Tibial nerve (tissue), 4 donors: ENCODE data around the gene TFG. TPM values are rescaled to one million over a fixed set of nuclear protein-coding genes. Genes with fewer than 3 reads are reported as not detected.

ENCODE experiments used
- DNase-seq, 2 donors: peaks; one replicate each; pipeline ENCODE4 v3.0.0-alpha.2; 2019; ENCODE audit warnings: low spot score in 2 of 2
- H3K27ac ChIP-seq, 4 donors: fragments of 200-600 bp; sonication (generic) in 3 of 4; one replicate each; pipeline ENCODE4 v1.5.1; 2017 to 2019; ENCODE audit warnings: mild to moderate bottlenecking in 1 of 4
- H3K27me3 ChIP-seq, 2 donors: fragments of 200-600 bp; sonication (generic) in 1 of 2; one replicate each; pipeline versions ENCODE4 v1.5.1 to v1.6.0; 2017 to 2019
- H3K36me3 ChIP-seq, 3 donors: fragments of 200-600 bp; sonication (generic); one replicate each; pipeline ENCODE4 v1.5.1; 2018 to 2019
- H3K4me1 ChIP-seq, 4 donors: fragments of 200-600 bp; sonication (generic) in 3 of 4; one replicate each; pipeline ENCODE4 v1.5.1; 2017 to 2019
- H3K4me3 ChIP-seq, 4 donors: fragments of 200-600 bp; sonication (generic) in 3 of 4; one replicate each; pipeline ENCODE4 v1.5.1; 2017 to 2019; ENCODE audit warnings: mild to moderate bottlenecking in 1 of 4, moderate library complexity in 1 of 4
- H3K9me3 ChIP-seq, 4 donors: fragments of 200-600 bp; sonication (generic) in 3 of 4; one replicate each; pipeline ENCODE4 v1.5.1; 2017 to 2019
- EP300 ChIP-seq, 2 donors: sonication (generic); formaldehyde crosslinking; IDR thresholded peaks; one replicate each; pipeline ENCODE4 v1.6.1; 2017; ENCODE audit warnings: antibody characterized with exemption in 2 of 2, mild to moderate bottlenecking in 1 of 2
- POLR2A ChIP-seq, 2 donors: fragments of 450-650 bp; IDR thresholded peaks; one replicate each; pipeline ENCODE4 v1.6.1; 2017; ENCODE audit warnings: antibody characterized with exemption in 2 of 2, mild to moderate bottlenecking in 2 of 2, moderate library complexity in 2 of 2
- WGBS, 2 donors: methylation state at CpG; one replicate each; pipeline ENCODE4 v1.1.5; 2018; 5-methylcytosine and 5-hydroxymethylcytosine counted together
- total RNA-seq, 4 donors: library from RNA; depleted of rRNA; stranded (reverse); fragments of >200 nt; gene quantifications; one replicate each; pipeline ENCODE4 v1.1.0, GENCODE V29; 2016
- TF ChIP-seq, protein P1 (sequence below), 5 experiments: fragments of 200-600 bp in 3 of 5; fragments of 450-650 bp in 2 of 5; sonication (generic) in 3 of 5; IDR thresholded peaks; one replicate each; pipeline ENCODE4 v1.5.1; 2016 to 2019; ENCODE audit warnings: antibody characterized with exemption in 5 of 5, mild to moderate bottlenecking in 3 of 5, moderate library complexity in 2 of 5

The TFG gene
- total RNA-seq, 4 donors from 2014 or later = 50.8 to 80.8 (median 62.8) TPM

DNA sequence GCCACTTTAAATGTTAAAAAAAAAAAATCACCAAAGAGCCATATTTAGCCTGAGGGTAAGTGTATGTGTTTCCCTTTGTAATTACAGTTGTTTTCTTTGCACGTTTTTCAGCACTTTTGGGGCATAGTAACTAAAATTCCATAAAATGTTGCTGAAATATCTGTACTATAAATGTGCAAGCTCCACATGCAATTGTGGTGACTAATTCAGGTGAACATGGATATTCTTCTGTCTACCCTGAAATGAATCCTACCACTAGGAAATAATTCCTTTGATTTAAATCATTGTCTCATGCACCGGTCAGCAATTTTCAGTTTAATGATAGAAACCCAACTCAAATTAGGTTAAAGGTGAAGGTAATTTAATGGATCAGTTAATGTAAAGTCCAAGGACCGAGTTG lies 13.1 kb upstream of the TFG start:
- Histone ChIP-seq H3K4me1 (no peaks in the 10 kb centered on the region), H3K4me3 (no peak overlapping the region), H3K9me3 (no peaks in the 10 kb centered on the region), H3K36me3 (no peaks in the 10 kb centered on the region), H3K27me3 (peaks cover 0 to 7% of the 10 kb centered on the region in 2 donors), H3K27ac (no peak overlapping the region)
- DNase-seq = no peak
- TF ChIP-seq POLR2A (IDR thresholded peaks at IDR 0.05) (no peak), EP300 (IDR thresholded peaks at IDR 0.05) (no peak)
- TF ChIP-seq, protein P1, sequence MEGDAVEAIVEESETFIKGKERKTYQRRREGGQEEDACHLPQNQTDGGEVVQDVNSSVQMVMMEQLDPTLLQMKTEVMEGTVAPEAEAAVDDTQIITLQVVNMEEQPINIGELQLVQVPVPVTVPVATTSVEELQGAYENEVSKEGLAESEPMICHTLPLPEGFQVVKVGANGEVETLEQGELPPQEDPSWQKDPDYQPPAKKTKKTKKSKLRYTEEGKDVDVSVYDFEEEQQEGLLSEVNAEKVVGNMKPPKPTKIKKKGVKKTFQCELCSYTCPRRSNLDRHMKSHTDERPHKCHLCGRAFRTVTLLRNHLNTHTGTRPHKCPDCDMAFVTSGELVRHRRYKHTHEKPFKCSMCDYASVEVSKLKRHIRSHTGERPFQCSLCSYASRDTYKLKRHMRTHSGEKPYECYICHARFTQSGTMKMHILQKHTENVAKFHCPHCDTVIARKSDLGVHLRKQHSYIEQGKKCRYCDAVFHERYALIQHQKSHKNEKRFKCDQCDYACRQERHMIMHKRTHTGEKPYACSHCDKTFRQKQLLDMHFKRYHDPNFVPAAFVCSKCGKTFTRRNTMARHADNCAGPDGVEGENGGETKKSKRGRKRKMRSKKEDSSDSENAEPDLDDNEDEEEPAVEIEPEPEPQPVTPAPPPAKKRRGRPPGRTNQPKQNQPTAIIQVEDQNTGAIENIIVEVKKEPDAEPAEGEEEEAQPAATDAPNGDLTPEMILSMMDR (IDR thresholded peaks at IDR 0.05) = no peak
- WGBS, 2 donors = 65 to 66% methylated on average over 3 of the region's 3 CpGs

DNA sequence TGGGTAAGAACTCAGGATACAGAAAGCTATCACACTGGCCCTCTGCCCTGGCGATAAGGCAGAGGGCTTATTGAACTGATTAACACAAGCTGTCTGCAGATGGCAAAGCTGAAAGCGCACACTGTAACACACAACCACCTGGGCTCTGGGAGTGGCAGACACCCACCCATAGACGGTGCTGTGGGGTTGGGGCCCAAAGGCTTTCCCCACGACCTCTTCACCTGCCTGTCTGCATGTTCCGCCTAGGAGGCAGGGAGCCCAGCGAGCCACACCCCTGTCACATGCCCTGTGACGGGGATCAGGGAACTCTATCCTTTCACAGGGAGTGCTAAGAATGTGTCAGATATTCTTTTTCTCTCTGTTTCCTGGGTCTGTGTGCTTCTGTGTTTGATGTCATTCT lies 12.1 kb upstream of the TFG start:
- WGBS, 2 donors = 80 to 89% methylated on average over 7 of the region's 7 CpGs
- TF ChIP-seq EP300 (IDR thresholded peaks at IDR 0.05) (no peak), POLR2A (IDR thresholded peaks at IDR 0.05) (no peak)
- TF ChIP-seq, protein P1 (IDR thresholded peaks at IDR 0.05) = no peak
- H3K4me1 ChIP-seq = no peaks in the 10 kb centered on the region
- H3K27me3 ChIP-seq = peaks cover 0 to 9% of the 10 kb centered on the region in 2 donors
- no peak for DNase-seq
- H3K9me3 ChIP-seq = no peaks in the 10 kb centered on the region
- no peaks in the 10 kb centered on the region for H3K36me3 ChIP-seq
- H3K27ac ChIP-seq = peak overlapping the region in 1 of 4 donors; percentile 50
- H3K4me3 ChIP-seq = no peak overlapping the region

DNA sequence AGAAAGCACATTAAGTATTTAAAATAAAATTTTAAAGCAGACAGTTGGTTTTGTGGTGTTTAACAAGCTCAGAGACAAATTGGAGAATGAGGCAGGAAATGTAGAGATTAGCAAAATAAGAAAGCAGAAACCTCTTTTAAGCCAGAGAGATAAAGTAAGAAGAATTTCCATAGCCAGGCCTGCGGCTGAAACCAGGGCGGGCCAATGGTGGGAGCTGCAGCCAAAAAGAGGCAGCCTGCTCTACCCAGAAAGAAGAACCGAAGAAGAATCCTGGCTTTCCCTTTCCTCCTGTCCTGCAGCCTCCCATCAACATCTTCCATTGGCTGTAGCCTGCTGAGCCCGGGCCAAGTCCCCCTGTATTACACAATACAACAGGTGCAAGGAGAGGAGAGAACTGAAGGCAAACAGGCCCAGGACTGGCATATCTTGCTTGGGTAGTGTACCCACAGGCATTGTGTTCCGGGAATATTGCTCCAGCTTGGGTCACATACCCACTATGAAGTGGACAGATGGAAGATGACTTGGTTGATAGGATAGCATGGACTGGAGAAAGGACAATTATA lies 11.5 kb upstream of the TFG start:
- peak overlapping the region in 1 of 4 donors; percentile 50 for H3K27ac ChIP-seq
- no peaks in the 10 kb centered on the region for H3K9me3 ChIP-seq
- no peak for DNase-seq
- TF ChIP-seq, protein P1 (IDR thresholded peaks at IDR 0.05) = no peak
- TF ChIP-seq POLR2A (IDR thresholded peaks at IDR 0.05) (no peak), EP300 (IDR thresholded peaks at IDR 0.05) (no peak)
- peaks cover 0 to 10% of the 10 kb centered on the region in 2 donors for H3K27me3 ChIP-seq
- no peaks in the 10 kb centered on the region for H3K36me3 ChIP-seq
- WGBS, 2 donors = 84 to 85% methylated on average over 5 of the region's 5 CpGs
- no peaks in the 10 kb centered on the region for H3K4me1 ChIP-seq
- H3K4me3 ChIP-seq = no peak overlapping the region

DNA sequence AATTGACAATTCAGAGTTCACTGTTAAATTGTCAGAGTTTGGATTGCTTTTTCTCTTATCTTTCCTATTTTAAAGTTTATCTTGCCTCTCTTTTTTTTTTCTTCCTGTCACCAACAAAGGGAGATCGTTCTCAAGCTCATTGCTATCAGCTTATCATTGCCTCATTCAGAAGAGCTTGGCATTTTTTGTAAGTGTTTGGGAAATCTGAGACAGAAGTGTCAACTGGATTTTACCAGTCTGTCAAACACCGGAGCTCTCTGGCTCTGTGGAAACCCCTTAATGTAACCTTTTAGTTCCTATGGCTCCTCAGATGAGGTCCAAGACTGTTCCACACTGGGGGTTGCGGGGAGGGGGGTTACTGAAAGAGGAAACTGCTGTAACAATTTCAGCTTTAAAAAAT lies 10.6 kb upstream of the TFG start:
- H3K4me3 ChIP-seq = no peak overlapping the region
- peaks cover 0 to 10% of the 10 kb centered on the region in 2 donors for H3K27me3 ChIP-seq
- DNase-seq = no peak
- H3K9me3 ChIP-seq = no peaks in the 10 kb centered on the region
- WGBS, 2 donors = 30 to 39% methylated on average over 3 of the region's 3 CpGs
- H3K27ac ChIP-seq = no peak overlapping the region
- H3K36me3 ChIP-seq = no peaks in the 10 kb centered on the region
- H3K4me1 ChIP-seq = no peaks in the 10 kb centered on the region
- no peak for TF ChIP-seq EP300 (IDR thresholded peaks at IDR 0.05)
- TF ChIP-seq, protein P1 (IDR thresholded peaks at IDR 0.05) = no peak
- TF ChIP-seq POLR2A (IDR thresholded peaks at IDR 0.05) = no peak

DNA sequence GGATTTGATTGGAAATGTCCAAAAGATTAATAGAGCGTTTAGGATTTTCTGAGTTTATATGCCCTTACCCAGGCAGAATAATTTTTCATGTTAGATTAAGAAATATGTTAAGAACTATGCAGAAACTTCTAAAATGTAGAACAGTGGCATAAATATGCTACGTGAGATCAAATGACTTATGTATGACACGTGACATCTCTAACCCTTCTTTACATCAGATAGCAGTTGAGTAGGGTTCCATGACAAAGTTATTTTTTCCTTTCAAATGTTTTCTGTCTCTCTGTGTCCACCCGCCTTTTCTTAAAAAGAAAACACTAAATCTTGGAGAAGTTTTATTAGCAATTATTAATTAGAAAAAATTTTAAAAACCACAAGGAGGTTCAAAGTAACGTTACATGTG lies 8.6 kb upstream of the TFG start:
- no peak overlapping the region for H3K4me3 ChIP-seq
- no peaks in the 10 kb centered on the region for H3K36me3 ChIP-seq
- TF ChIP-seq, protein P1 (IDR thresholded peaks at IDR 0.05) = no peak
- TF ChIP-seq EP300 (IDR thresholded peaks at IDR 0.05) = no peak
- no peak for TF ChIP-seq POLR2A (IDR thresholded peaks at IDR 0.05)
- WGBS, 2 donors = 84 to 86% methylated on average over 5 of the region's 5 CpGs
- H3K27me3 ChIP-seq = peaks cover 0 to 5% of the 10 kb centered on the region in 2 donors
- no peak overlapping the region for H3K27ac ChIP-seq
- DNase-seq = no peak
- H3K4me1 ChIP-seq = no peaks in the 10 kb centered on the region
- H3K9me3 ChIP-seq = no peaks in the 10 kb centered on the region
